Gastrocnemius medialis (tissue), 4 donors: Measurements from ENCODE around the gene EPN3.

ENCODE experiments used
- POLR2A ChIP-seq, 2 donors: fragments of 450-650 bp; IDR thresholded peaks; one replicate each; pipeline ENCODE4 v1.6.1; 2017; ENCODE audit warnings: antibody characterized with exemption in 2 of 2, mild to moderate bottlenecking in 2 of 2, moderate library complexity in 2 of 2
- TF ChIP-seq, protein P1 (sequence below), 5 experiments: fragments of 450-650 bp in 3 of 5; fragments of 200-600 bp in 2 of 5; sonication (generic) in 2 of 5; IDR thresholded peaks in 4 of 5; conservative IDR thresholded peaks in 1 of 5; 1 replicate in 4 of 5; 2 replicates in 1 of 5; pipeline ENCODE4 v1.5.1; 2016 to 2019; ENCODE audit warnings: antibody characterized with exemption in 5 of 5, mild to moderate bottlenecking in 3 of 5, moderate library complexity in 3 of 5

DNA sequence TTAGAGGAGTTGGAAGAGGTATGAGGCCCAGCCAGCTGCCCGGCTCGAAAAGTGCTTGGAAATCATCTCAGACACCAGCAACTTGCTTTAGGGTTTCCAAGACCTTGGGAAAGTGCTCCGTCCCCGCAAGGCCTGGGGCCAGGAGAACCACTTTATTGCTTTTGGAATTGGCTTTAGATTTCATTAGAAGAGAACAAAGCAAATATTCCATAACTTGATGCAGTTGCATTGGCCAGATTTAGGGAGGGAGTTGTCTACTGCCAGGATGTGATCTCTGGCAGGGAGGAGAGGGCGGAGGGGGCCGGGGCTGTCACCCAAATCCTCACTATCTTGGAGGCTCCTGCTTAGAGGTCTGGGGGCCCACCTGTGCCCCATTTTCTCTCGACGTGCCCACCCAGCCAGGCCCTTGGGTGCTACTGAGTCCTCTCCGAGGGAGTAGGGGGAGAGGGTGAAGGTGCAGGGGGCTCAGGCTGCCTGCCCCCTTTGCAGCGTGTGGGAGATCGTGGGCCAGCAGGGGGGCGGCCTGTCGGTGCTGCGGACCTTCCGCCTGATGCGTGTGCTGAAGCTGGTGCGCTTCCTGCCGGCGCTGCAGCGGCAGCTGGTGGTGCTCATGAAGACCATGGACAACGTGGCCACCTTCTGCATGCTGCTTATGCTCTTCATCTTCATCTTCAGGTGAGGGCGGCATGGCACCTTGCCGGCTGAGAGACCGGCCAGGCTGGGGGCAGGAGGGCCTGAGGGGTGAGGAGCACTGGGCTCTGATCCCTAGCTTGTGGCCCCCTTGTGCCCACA lies 58.6 kb downstream of the EPN3 start:
- no peak for TF ChIP-seq POLR2A (IDR thresholded peaks at IDR 0.05)
- TF ChIP-seq, protein P1, sequence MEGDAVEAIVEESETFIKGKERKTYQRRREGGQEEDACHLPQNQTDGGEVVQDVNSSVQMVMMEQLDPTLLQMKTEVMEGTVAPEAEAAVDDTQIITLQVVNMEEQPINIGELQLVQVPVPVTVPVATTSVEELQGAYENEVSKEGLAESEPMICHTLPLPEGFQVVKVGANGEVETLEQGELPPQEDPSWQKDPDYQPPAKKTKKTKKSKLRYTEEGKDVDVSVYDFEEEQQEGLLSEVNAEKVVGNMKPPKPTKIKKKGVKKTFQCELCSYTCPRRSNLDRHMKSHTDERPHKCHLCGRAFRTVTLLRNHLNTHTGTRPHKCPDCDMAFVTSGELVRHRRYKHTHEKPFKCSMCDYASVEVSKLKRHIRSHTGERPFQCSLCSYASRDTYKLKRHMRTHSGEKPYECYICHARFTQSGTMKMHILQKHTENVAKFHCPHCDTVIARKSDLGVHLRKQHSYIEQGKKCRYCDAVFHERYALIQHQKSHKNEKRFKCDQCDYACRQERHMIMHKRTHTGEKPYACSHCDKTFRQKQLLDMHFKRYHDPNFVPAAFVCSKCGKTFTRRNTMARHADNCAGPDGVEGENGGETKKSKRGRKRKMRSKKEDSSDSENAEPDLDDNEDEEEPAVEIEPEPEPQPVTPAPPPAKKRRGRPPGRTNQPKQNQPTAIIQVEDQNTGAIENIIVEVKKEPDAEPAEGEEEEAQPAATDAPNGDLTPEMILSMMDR (IDR thresholded peaks at IDR 0.05 in 4 of 5, conservative IDR thresholded peaks at IDR 0.05 in 1 of 5): no peak
